Large intestine (tissue), 3 donors: ENCODE measurements around the gene GOSR1. TPM values are rescaled to one million over a fixed set of nuclear protein-coding genes. Genes with fewer than 3 reads are reported as not detected.
"Not testable (repeated sequence)": the region's sequence is repeated elsewhere in the genome, so short reads cannot be mapped to it uniquely, and the experiment has no call there.

Experiments
- DNase-seq, 2 donors: peaks; one replicate each; pipeline versions ENCODE4 v3.0.0 to v3.0.0-alpha.2; 2013
- H3K27ac ChIP-seq: one replicate; pipeline ENCODE4 v1.5.1; 2013; ENCODE audit warnings: low read length
- H3K27me3 ChIP-seq: 2 replicates; pipeline ENCODE4 v1.6.1; 2013; ENCODE audit warnings: low read length; ENCODE audit not compliant: control insufficient read depth, insufficient read depth
- H3K36me3 ChIP-seq: 2 replicates; pipeline ENCODE4 v1.6.1; 2013; ENCODE audit warnings: low read length; ENCODE audit not compliant: control insufficient read depth, insufficient read depth
- H3K4me1 ChIP-seq: one replicate; pipeline ENCODE4 v1.6.1; 2013; ENCODE audit warnings: low read length; ENCODE audit not compliant: control insufficient read depth, insufficient read depth
- H3K4me3 ChIP-seq: one replicate; pipeline ENCODE4 v1.5.1; 2013; ENCODE audit warnings: low read length
- H3K9me3 ChIP-seq: one replicate; pipeline ENCODE4 v1.6.1; 2013; ENCODE audit warnings: mild to moderate bottlenecking, low read depth, low read length, moderate library complexity; ENCODE audit not compliant: control insufficient read depth
- WGBS: methylation state at CpG from one replicate; pipeline ENCODE4 v1.1.5; 2013; ENCODE audit warnings: low lambda C conversion rate; ENCODE audit not compliant: insufficient coverage; 5-methylcytosine and 5-hydroxymethylcytosine counted together
- polyA plus RNA-seq: library from polyadenylated mRNA; unstranded; fragments of 120-200 nt; gene quantifications from one replicate; pipeline ENCODE4 v1.2.1, GENCODE V29; 2013

GOSR1 gene
- polyA plus RNA-seq, 1 donor: 44.1 TPM

DNA sequence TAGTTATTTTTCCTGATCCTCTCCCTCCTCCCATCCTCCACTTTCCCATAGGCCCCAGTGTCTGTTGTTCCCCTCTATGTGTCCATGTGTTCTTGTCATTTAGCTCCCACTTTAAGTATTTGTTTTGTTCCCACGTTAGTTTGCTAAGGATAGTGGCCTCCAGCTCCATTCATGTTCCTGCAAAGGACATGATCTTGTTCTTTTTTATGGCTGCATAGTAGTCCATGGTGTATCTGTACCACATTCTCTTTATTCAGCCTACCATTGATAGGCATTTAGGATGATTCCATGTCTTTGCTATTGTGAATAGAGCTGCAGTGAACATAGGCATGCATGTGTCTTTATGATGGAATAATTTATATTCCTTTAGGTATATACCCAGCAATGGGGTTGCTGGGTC is 60.5 kb downstream of the GOSR1 start:
- not testable (repeated sequence) for DNase-seq, H3K9me3 ChIP-seq, H3K36me3 ChIP-seq, H3K4me3 ChIP-seq, H3K27ac ChIP-seq, H3K4me1 ChIP-seq, H3K27me3 ChIP-seq
- WGBS: no CpG with 5 or more reads among the region's 1 CpG

DNA sequence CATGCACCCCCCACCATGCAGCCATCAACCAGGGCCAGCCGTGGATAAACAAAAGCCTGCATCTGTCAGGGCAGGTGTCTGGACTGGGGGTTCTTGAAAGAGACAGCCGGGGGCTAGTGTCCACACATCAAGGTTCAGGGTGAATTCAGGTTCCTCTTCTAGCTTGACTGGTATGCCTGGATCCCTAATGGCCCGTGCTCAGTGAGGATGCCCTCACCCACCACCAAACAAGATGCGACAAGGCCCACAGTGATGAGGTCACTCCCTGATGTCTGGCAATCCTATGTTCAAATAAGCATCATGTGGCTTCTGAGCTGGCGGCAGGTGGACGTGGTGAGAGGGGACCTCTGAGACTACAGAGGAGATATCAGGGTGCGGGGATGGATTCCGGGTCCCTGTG is 64.6 kb downstream of the GOSR1 start:
- WGBS: no CpG with 5 or more reads among the region's 8 CpGs
- Histone ChIP-seq H3K36me3 (no peaks in the 10 kb centered on the region), H3K27me3 (no peaks in the 10 kb centered on the region), H3K4me3 (no peak overlapping the region), H3K9me3 (no peaks in the 10 kb centered on the region), H3K27ac (no peak overlapping the region), H3K4me1 (no peaks in the 10 kb centered on the region)
- no peak for DNase-seq

DNA sequence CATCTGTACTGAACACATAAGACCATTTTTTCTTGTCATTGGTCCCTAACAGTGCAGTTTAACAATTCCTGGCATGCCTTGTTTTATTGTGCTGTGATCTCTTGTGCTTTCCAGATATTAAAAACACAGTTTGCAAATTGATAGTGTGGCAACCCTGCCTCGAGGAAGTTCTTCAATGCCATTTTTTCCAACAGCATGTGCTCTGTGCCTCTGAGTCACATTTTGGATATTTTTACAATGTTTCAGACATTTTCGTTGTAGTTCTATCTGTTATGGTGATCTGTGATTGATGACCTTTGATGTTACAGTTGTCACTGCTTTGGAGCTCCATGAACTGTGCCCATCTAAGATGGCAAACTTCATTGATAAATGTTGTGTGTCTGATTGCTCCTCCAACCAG is 66.2 kb downstream of the GOSR1 start:
- Histone ChIP-seq H3K27ac (no peak overlapping the region), H3K36me3 (no peaks in the 10 kb centered on the region), H3K4me3 (no peak overlapping the region), H3K4me1 (no peaks in the 10 kb centered on the region), H3K27me3 (no peaks in the 10 kb centered on the region), H3K9me3 (no peaks in the 10 kb centered on the region)
- 88% methylated on average over 1 of the region's 2 CpGs for WGBS
- no peak for DNase-seq

DNA sequence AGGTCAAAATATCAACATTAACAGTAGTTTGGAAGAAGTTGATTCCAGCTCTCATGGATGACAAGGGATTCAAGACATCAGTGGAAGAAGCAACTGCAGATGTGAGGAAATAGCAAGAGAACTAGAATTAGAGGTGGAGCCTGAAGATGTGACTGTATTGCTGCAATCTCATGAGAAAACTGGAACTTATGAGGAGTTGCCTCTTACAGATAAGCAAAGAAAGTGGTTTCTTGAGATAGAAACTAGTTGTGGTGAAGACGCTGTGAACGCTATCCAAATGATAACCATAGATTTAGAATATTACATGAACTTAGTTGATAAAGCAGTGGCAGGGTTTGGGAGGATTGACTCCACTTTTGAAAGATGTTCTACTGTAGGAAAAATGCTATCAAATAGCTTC is 67.8 kb downstream of the GOSR1 start:
- DNase-seq: no peak
- WGBS: no CpG with 5 or more reads among the region's 2 CpGs
- H3K9me3 ChIP-seq: no peaks in the 10 kb centered on the region

DNA sequence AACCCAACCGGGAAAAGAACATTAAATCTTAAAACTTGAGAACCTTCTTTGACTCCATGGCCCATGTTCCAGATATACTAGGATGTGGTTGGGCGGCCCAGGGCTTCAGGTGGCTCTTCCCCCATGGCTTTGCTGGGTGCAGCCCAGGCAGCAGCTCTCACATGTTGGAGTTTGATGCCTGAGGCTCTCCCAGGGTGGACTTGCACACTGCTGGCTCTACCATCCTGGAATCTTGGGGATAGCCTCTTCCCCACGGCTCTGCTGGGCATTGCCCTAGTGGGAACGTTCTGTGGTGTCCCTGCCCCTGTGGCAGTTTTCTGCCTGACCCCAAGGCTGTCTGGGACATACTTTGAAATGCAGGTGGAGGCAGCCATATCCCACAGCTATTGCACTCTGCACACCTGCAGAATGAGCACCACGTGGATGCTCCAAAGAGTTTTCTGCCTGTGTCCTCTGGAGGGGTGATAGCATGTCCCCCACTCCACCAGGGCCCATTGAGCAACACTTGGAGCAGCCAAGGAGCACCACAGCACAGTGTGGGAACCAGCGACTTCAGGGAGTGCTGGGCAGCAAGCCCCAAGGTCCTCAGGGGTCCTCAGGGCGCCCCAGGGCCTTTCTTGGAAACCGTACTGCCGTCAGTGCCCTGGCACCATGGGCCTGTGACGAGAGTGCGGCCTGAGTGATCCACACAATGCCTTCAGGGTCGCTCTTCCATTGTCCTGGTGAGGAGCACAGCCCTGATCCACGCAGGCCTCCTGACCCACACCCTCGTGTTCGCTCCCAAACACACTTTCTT is 70.8 kb downstream of the GOSR1 start:
- Histone ChIP-seq H3K36me3 (no peaks in the 10 kb centered on the region), H3K4me1 (no peaks in the 10 kb centered on the region), H3K9me3 (no peaks in the 10 kb centered on the region), H3K4me3 (no peak overlapping the region), H3K27ac (no peak overlapping the region), H3K27me3 (no peaks in the 10 kb centered on the region)
- DNase-seq: no peak
- no CpG with 5 or more reads among the region's 15 CpGs for WGBS

More for the DNA sequence above, 67.8 kb downstream of the GOSR1 start:
- no peaks in the 10 kb centered on the region for H3K36me3 ChIP-seq
- H3K4me3 ChIP-seq: no peak overlapping the region
- H3K27me3 ChIP-seq: no peaks in the 10 kb centered on the region
- H3K27ac ChIP-seq: no peak overlapping the region
- no peaks in the 10 kb centered on the region for H3K4me1 ChIP-seq

DNA sequence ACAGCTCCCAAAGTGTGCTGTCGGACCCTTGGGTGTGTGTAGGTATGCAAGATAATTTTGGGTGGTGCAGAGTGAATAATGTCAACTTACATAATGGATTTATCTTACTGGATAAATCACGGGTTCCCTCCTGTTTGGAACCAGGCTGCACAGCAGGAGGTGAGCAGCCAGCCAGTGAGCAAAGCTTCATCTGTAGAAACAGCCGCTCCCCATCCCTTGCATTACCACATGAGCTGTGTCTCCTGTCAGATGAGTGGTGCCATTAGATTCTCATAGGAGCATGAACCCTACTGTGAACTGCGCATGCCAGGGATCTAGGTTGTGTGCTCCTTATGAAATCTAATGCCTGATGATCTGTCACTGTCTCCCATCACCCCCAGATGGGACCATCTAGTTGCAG is 72.0 kb downstream of the GOSR1 start:
- DNase-seq, H3K36me3 ChIP-seq, H3K27me3 ChIP-seq, H3K4me1 ChIP-seq, H3K9me3 ChIP-seq, H3K27ac ChIP-seq, H3K4me3 ChIP-seq: not testable (repeated sequence)
- WGBS: 100% methylated on average over 1 of the region's 4 CpGs

DNA sequence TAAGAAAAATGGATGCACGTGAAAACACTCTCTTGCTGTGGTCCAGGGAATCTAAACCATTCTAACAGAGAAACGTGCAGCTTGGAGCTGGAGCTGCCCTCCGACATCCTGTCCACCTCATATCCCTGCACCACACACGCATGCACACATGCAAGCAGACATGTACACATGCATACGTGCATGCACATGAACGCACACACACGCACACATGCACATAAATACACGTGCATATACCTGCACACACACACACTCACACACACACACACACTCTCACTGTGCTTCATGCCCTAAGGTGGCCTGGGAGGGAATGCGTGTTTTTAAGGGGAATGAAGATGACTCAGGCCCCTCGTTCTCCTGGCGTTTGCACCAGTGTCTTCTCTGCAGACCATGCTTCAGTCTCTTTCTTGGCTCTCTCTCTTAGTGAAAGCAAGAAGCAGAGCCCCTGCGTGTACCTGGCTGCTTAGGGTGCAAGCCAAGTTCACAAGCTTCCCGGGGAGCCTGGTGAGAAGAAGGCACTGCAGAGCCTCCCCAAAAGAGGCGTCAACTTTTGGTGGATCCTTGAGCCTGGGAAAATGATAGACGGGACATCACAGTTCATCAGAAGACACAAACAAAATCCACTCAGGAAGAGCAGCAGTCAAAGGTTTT is 72.8 kb downstream of the GOSR1 start:
- Histone ChIP-seq H3K27ac (no peak overlapping the region), H3K27me3 (no peaks in the 10 kb centered on the region), H3K4me3 (no peak overlapping the region), H3K36me3 (no peaks in the 10 kb centered on the region), H3K4me1 (no peaks in the 10 kb centered on the region), H3K9me3 (no peaks in the 10 kb centered on the region)
- no peak for DNase-seq
- no CpG with 5 or more reads among the region's 15 CpGs for WGBS

DNA sequence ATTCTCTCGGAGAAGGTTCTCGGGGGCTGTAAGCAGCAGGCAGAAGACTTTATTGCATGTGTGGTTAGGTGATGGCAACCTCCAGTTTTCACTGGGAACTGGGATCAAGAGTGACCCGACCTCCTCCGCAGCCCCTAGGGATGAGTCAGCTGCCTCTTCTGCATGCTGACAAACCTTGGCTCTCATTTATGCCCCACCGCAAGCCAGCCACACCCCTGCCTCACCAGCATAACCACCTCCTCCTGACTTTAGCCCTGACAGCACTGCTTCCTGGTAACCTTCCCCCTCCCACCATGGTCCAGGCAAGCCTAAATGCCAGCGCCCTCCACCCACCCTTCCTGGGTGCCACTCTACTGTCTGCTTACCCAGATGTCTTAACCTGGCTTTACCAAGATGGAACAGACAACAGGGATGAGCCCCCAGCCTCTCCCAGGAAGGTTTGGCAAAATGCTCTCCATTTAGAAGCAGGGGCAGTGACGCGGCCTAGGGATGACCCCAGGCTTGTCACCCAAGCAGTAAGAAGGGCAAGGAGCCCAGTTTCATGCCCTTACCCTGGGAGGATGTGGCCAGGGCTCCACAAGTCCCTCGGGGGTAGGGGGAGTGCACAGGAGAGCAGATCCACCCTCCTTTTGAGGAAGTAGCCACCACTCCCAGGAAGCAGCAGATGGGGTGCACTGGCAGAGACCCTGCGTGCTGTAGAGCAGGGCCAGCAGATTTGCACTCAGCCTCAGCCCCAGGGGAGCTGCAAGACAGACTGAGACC is 73.5 kb downstream of the GOSR1 start:
- no peaks in the 10 kb centered on the region for H3K36me3 ChIP-seq
- no peak overlapping the region for H3K27ac ChIP-seq
- H3K9me3 ChIP-seq: no peaks in the 10 kb centered on the region
- no peaks in the 10 kb centered on the region for H3K4me1 ChIP-seq
- H3K27me3 ChIP-seq: no peaks in the 10 kb centered on the region
- WGBS: no CpG with 5 or more reads among the region's 10 CpGs
- no peak for DNase-seq
- no peak overlapping the region for H3K4me3 ChIP-seq

DNA sequence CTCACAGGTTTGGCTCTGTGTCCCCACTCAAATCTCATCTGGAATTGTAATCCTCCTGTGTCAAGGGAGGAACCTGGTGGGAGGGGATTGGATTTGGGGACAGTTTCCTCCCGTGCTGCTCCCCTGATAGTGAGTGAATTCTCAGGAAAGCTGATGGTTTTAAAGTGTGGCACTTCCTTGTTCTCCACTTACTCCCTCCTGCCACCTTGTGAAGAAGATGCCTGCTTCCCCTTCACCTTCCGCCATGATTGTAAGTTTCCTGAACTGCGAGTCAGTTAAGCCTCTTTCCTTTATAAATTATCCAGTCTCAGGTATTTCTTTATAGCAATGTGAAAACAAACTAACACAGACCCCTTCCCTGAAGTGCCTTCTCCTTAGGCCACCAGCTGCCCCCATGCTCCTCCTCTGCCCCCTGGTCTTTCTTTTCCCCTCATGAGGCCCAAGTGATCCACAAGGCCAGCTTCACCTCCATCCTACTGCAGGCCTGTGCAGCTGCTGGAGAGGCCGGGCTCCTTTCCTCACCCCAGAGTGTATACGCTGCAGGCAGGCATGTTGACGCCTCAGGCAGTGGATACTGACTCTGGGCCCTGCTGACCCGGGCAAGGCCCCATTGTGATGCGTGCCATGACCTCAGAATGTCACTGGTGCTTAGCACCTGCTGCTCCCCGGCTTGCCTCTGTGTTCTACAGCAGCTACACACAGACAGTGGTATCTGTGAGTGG is 74.2 kb downstream of the GOSR1 start:
- H3K27me3 ChIP-seq, H3K4me1 ChIP-seq, H3K36me3 ChIP-seq, DNase-seq, H3K27ac ChIP-seq, H3K9me3 ChIP-seq, H3K4me3 ChIP-seq: not testable (repeated sequence)
- no CpG with 5 or more reads among the region's 9 CpGs for WGBS

DNA sequence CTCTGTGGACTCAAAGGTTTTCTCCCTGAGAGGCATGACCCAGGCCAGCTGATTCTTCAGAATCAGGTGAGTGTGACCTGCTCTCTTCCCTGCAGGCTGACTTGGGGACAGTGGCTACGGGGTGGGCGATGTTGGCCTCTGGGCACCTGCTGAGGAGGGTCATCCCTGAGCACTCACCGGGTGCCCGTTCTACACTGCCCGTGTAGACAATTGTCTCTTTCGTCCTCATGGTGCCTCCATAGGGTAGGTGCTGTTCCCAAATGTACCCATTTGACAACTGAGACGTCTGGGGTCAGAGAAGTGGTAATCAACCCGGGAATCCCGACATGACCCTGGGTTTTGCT is 74.8 kb downstream of the GOSR1 start:
- no CpG with 5 or more reads among the region's 9 CpGs for WGBS
- H3K27me3 ChIP-seq: no peaks in the 10 kb centered on the region
- no peaks in the 10 kb centered on the region for H3K9me3 ChIP-seq
- no peaks in the 10 kb centered on the region for H3K36me3 ChIP-seq
- DNase-seq: no peak
- H3K4me1 ChIP-seq: no peaks in the 10 kb centered on the region
- H3K27ac ChIP-seq: no peak overlapping the region
- H3K4me3 ChIP-seq: no peak overlapping the region
